ENCODE results near the gene ATP9A. TPM values are rescaled to one million over a fixed set of nuclear protein-coding genes. Genes with fewer than 3 reads are reported as not detected.

ATP9A gene
- total and polyA plus RNA-seq, 2 donors (not counting 3 experiments of a cell fraction or from before 2014, with no cell fraction given) = 20.9 to 41.5 TPM

DNA sequence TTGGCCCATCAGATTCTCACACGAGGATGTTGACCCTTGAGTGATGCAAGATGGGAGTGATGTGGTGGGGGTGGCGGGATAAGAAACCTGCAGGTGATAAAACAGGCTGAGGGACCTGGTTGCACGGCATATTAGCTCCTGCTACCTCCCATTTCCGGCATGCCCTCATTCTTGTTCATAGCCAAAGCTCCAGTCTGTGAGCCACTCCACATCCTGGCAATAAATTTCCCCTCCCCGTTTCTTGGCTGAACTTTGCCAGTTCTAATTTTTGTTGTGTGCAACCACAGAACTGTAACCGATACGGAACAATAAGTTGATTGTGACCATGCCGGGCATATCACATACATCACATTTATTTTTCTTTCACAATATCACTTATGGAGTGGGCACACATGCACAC, 184.1 kb downstream of the ATP9A start:
- dilution Hi-C loops (cut with MboI; ENCODE audit: extremely low pct_ligation_motif_present, low sequenced_read_pairs) = loop anchor here (25.0 kb wide), 1 partner anchor 172 kb away; no protein-coding TSS in a partner anchor

DNA sequence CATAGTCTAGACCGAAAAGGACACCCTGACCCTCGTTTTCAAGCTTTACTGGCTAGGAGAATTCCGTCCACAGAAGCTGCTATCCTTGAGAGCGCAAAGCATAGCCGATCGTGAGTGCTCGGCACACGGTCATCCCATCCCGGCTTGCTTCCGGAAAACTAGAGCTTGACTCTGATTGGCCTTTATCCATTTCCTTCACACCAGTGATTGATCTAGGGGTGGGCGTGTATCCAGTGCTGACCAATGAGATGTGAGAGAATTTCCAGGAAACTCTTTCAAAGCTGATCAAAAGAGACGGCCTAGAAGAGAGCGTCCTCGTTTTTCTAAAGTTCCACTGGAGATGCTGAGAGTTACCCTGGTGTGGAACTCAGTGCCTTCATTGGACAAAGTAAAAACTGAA, 184.7 kb downstream of the ATP9A start:
- FAIRE-seq = no peak
- intact Hi-C loops (cut with micrococcal nuclease) = no loop called here

More for the DNA sequence above, 184.1 kb downstream of the ATP9A start:
- CTCF ChIA-PET = interaction anchor here (1.0 kb wide), 1 partner anchor 20 kb away, joined by 3 read pairs; no protein-coding TSS in a partner anchor
- FAIRE-seq (no peak), DNase-seq (ENCODE audit: low read depth, low spot score) (no peak)
- Histone ChIP-seq H3K9me3 (replicated peaks; ENCODE audit: control insufficient read depth, insufficient read depth, low read length) (no peaks in the 10 kb centered on the region), H3K27ac (ENCODE audit: insufficient read depth, low read depth, low read length) (no peak overlapping the region), H3K36me3 (ENCODE audit: control insufficient read depth in 2 of 2, extremely low read depth in 1 of 2, insufficient read depth in 2 of 2, low read length in 2 of 2) (no peaks in the 10 kb centered on the region), H3K79me2 (ENCODE audit: control insufficient read depth, insufficient read depth, low read length) (no peaks in the 10 kb centered on the region), H4K20me1 (replicated peaks; ENCODE audit: control insufficient read depth, extremely low read depth, insufficient read depth, low read length) (no peaks in the 10 kb centered on the region), H3K4me2 (ENCODE audit: insufficient read depth, low read length) (no peak overlapping the region), H3K9ac (replicated peaks; ENCODE audit: extremely low read depth, insufficient read depth, low read length) (no peak overlapping the region), H3K27me3 (ENCODE audit: control insufficient read depth in 2 of 2, insufficient read depth in 2 of 2, low read length in 2 of 2) (peaks cover 2% of the 10 kb centered on the region in 2 experiments), H3K4me3 (replicated peaks in 1 of 3; ENCODE audit: insufficient read depth in 1 of 3, low read depth in 1 of 3, low read length in 3 of 3) (no peak overlapping the region), H3K4me1 (ENCODE audit: control insufficient read depth, extremely low read depth, insufficient read depth, low read length) (no peaks in the 10 kb centered on the region), H3K9me1 (replicated peaks; ENCODE audit: control insufficient read depth, extremely low read depth, insufficient read depth, low read length) (no peaks in the 10 kb centered on the region), H2AFZ (ENCODE audit: low read depth, low read length) (no peak overlapping the region)
- intact Hi-C loops (cut with micrococcal nuclease) = no loop called here
- BruUV-seq (replicated peaks) = no TSS peak
- POLR2A ChIA-PET = no interaction called here
- TF ChIP-seq, protein P1, sequence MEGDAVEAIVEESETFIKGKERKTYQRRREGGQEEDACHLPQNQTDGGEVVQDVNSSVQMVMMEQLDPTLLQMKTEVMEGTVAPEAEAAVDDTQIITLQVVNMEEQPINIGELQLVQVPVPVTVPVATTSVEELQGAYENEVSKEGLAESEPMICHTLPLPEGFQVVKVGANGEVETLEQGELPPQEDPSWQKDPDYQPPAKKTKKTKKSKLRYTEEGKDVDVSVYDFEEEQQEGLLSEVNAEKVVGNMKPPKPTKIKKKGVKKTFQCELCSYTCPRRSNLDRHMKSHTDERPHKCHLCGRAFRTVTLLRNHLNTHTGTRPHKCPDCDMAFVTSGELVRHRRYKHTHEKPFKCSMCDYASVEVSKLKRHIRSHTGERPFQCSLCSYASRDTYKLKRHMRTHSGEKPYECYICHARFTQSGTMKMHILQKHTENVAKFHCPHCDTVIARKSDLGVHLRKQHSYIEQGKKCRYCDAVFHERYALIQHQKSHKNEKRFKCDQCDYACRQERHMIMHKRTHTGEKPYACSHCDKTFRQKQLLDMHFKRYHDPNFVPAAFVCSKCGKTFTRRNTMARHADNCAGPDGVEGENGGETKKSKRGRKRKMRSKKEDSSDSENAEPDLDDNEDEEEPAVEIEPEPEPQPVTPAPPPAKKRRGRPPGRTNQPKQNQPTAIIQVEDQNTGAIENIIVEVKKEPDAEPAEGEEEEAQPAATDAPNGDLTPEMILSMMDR (IDR thresholded peaks at IDR 0.05; ENCODE audit: extremely low read depth in 1 of 2, insufficient read depth in 1 of 2, low read depth in 1 of 2, low read length in 2 of 2) = no peak
- TF ChIP-seq GATA2 (IDR thresholded peaks at IDR 0.05; ENCODE audit: insufficient read depth, insufficient read length, low read depth, low read length) (no peak), POLR2A (IDR thresholded peaks at IDR 0.05; ENCODE audit: low read depth, low read length) (no peak), MYC (IDR thresholded peaks at IDR 0.05; ENCODE audit: low read depth, low read length) (no peak), JUN (IDR thresholded peaks at IDR 0.05; ENCODE audit: borderline replicate concordance, insufficient read depth, insufficient read length, low read depth) (no peak), POLR2AphosphoS5 (IDR thresholded peaks at IDR 0.05; ENCODE audit: insufficient read depth, low read depth, low read length) (no peak), FOS (IDR thresholded peaks at IDR 0.05; ENCODE audit: borderline replicate concordance, insufficient read depth, low read length) (no peak)

More for the DNA sequence above, 184.7 kb downstream of the ATP9A start:
- no peak for DNase-seq (ENCODE audit: low read depth, low spot score)
- POLR2A ChIA-PET = no interaction called here
- Histone ChIP-seq H3K4me2 (ENCODE audit: insufficient read depth, low read length) (no peak overlapping the region), H4K20me1 (replicated peaks; ENCODE audit: control insufficient read depth, extremely low read depth, insufficient read depth, low read length) (no peaks in the 10 kb centered on the region), H2AFZ (ENCODE audit: low read depth, low read length) (no peak overlapping the region), H3K27ac (ENCODE audit: insufficient read depth, low read depth, low read length) (no peak overlapping the region), H3K79me2 (ENCODE audit: control insufficient read depth, insufficient read depth, low read length) (no peaks in the 10 kb centered on the region), H3K4me3 (replicated peaks in 1 of 3; ENCODE audit: insufficient read depth in 1 of 3, low read depth in 1 of 3, low read length in 3 of 3) (no peak overlapping the region), H3K9me1 (replicated peaks; ENCODE audit: control insufficient read depth, extremely low read depth, insufficient read depth, low read length) (no peaks in the 10 kb centered on the region), H3K9ac (replicated peaks; ENCODE audit: extremely low read depth, insufficient read depth, low read length) (no peak overlapping the region), H3K9me3 (replicated peaks; ENCODE audit: control insufficient read depth, insufficient read depth, low read length) (no peaks in the 10 kb centered on the region), H3K27me3 (ENCODE audit: control insufficient read depth in 2 of 2, insufficient read depth in 2 of 2, low read length in 2 of 2) (peaks cover 2 to 4% of the 10 kb centered on the region in 2 experiments), H3K4me1 (ENCODE audit: control insufficient read depth, extremely low read depth, insufficient read depth, low read length) (no peaks in the 10 kb centered on the region), H3K36me3 (ENCODE audit: control insufficient read depth in 2 of 2, extremely low read depth in 1 of 2, insufficient read depth in 2 of 2, low read length in 2 of 2) (no peaks in the 10 kb centered on the region)
- TF ChIP-seq GATA2 (IDR thresholded peaks at IDR 0.05; ENCODE audit: insufficient read depth, insufficient read length, low read depth, low read length) (no peak), EZH2 (IDR thresholded peaks at IDR 0.05; ENCODE audit: borderline replicate concordance, low read depth, low read length, severe bottlenecking) (no peak)
- TF ChIP-seq, protein P1 (IDR thresholded peaks at IDR 0.05; ENCODE audit: extremely low read depth in 1 of 2, insufficient read depth in 1 of 2, low read depth in 1 of 2, low read length in 2 of 2) = no peak
- BruUV-seq (replicated peaks) = no TSS peak
- dilution Hi-C loops (cut with MboI; ENCODE audit: extremely low pct_ligation_motif_present, low sequenced_read_pairs) = loop anchor here (25.0 kb wide), 1 partner anchor 171 kb away; no protein-coding TSS in a partner anchor
- CTCF ChIA-PET = interaction anchor here (1.0 to 4.0 kb wide), 2 partner anchors 11 to 20 kb away, joined by 3 to 20 read pairs; no protein-coding TSS in a partner anchor
